ENCODE data around the gene MGAT1.

- TF ChIP-seq CTCF (IDR thresholded peaks at IDR 0.05) (no peak), POLR2A (IDR thresholded peaks at IDR 0.05) (no peak)
Measured at GRCh38 chr5:180786531-180787398, 15.8 kb downstream of the MGAT1 start.

All from lower leg skin (tissue), 3 donors.